H1 (cell line): ENCODE results near the gene PPFIBP2. TPM values are rescaled to one million over a fixed set of nuclear protein-coding genes. Genes with fewer than 3 reads are reported as not detected.

Experiments
- BCL11A ChIP-seq, 2 experiments: IDR thresholded peaks; one replicate each; pipeline ENCODE4 v1.6.1; 2011; ENCODE audit warnings: low read depth in 2 of 2, low read length in 2 of 2, mild to moderate bottlenecking in 2 of 2
- CBX8 ChIP-seq: fragments of 300-800, 300-1000 bp; sonication (generic); IDR thresholded peaks from 2 replicates; pipeline ENCODE4 v1.7.1; 2016; ENCODE audit warnings: low read depth, low read length, borderline replicate concordance
- CHD2 ChIP-seq: IDR thresholded peaks from 2 replicates; pipeline ENCODE4 v1.6.1; 2012; ENCODE audit warnings: low read length, improper control_type of control experiment
- E2F6 ChIP-seq: IDR thresholded peaks from 2 replicates; pipeline ENCODE4 v1.6.1; 2012; ENCODE audit warnings: inconsistent platforms
- MAFK ChIP-seq: IDR thresholded peaks from 2 replicates; pipeline ENCODE4 v1.6.1; 2012; ENCODE audit warnings: low read depth, mild to moderate bottlenecking, improper control_type of control experiment, low read length
- RXRA ChIP-seq: IDR thresholded peaks from 2 replicates; pipeline ENCODE4 v1.6.1; 2011; ENCODE audit warnings: low read depth, mild to moderate bottlenecking, low read length, moderate library complexity; ENCODE audit not compliant: insufficient read depth
- SIX5 ChIP-seq: IDR thresholded peaks from 2 replicates; pipeline ENCODE4 v1.6.1; 2011; ENCODE audit warnings: mild to moderate bottlenecking, low read depth, low read length
- SP1 ChIP-seq: IDR thresholded peaks from 2 replicates; pipeline ENCODE4 v1.6.1; 2011; ENCODE audit warnings: low read depth, low read length
- TAF7 ChIP-seq: optimal IDR thresholded peaks from 2 replicates; pipeline ENCODE3; 2011; ENCODE audit warnings: low read depth, mild to moderate bottlenecking, inconsistent platforms, low read length, moderate library complexity, borderline replicate concordance
- polyA plus RNA-seq, 7 experiments: library from polyadenylated mRNA; depleted of rRNA in 3 of 7; stranded (reverse) in 5 of 7; unstranded in 2 of 7; fragments of >200 nt in 5 of 7; fragments of 200-250 nt in 2 of 7; gene quantifications; 1 replicate in 5 of 7; 2 replicates in 1 of 7; 4 replicates in 1 of 7; pipeline versions ENCODE4 v1.2.1 to v1.2.3, GENCODE V29; 2011 to 2013; ENCODE audit warnings: missing spikeins in 2 of 7, mixed read lengths in 2 of 7
- total RNA-seq: library from RNA; stranded (reverse); fragmentation: NEBNext Ultra II Directional; extraction: Animal tissue kit (Norgen Biotek cat#: 25700); gene quantifications from 2 replicates; pipeline ENCODE4 v1.2.1, GENCODE V29; 2021

The PPFIBP2 gene
- total and polyA plus RNA-seq, 2 of the 8 experiments (the other 6 are each of a cell fraction or from before 2014, with no cell fraction given) = 5.5 to 9.8 TPM

GRCh38 chr11:7538466-7539454 is 25.0 kb downstream of the PPFIBP2 start (continued):
- TF ChIP-seq RXRA = no peak
- TF ChIP-seq TAF7 = no peak
- TF ChIP-seq BCL11A (IDR thresholded peaks at IDR 0.05; ENCODE audit: low read depth in 2 of 2, low read length in 2 of 2) = no peak
- no peak for TF ChIP-seq SIX5
- TF ChIP-seq MAFK = no peak
- no peak for TF ChIP-seq CHD2
- TF ChIP-seq E2F6 = no peak
- no peak for TF ChIP-seq SP1
- no peak for TF ChIP-seq CBX8
